Stimulated activated CD8-positive, alpha-beta memory T cell treated with anti-CD3 and anti-CD28 coated beads, Interleukin-2, amount 100 ng/mL, for 1 hour (primary cell): Measurements from ENCODE around the gene RGMA.

ENCODE experiments used
- DNase-seq, 2 donors: peaks; one replicate each; pipeline ENCODE4 v3.0.0-alpha.2; 2020; ENCODE audit warnings: low read depth in 2 of 2

The RGMA gene

DNA sequence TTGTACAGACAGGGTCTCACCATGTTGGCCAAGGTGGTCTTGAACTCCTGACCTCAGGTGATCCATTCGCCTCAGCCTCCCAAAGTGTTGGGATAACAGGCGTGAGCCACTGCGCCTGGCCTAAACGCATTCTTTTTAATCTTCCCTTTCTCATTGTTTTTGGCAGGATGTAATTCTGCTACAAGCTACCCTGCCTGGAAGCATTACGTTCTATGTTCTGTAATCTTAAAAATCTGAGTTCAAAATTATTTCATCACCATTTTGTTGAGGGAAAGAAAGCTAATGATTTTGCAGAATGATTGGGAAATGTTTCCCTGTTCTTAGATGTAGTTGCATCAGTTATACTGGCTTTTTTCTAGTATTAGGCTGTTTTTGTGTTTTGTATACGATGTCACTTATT is 71.5 kb downstream of the RGMA start:
- no peak for DNase-seq

DNA sequence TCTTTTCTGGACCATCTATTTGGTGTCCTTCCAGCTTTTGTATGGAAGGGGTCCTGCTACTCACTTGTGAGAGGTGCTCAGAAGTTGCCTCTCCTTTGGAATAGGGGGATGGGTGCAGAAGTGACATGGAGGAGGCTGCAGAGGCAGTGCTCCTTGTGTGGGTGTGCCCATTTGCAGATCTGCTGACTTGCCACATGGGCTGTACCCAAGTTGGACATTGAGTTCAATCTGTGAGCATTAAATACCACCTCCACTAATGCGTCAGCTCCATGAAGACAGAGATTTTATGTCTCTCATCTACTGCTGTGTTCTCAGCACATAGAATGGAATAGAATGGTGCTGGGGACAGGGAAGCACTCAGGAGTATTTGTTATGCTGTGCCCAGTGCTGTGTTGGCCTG is 76.2 kb downstream of the RGMA start:
- no peak for DNase-seq

DNA sequence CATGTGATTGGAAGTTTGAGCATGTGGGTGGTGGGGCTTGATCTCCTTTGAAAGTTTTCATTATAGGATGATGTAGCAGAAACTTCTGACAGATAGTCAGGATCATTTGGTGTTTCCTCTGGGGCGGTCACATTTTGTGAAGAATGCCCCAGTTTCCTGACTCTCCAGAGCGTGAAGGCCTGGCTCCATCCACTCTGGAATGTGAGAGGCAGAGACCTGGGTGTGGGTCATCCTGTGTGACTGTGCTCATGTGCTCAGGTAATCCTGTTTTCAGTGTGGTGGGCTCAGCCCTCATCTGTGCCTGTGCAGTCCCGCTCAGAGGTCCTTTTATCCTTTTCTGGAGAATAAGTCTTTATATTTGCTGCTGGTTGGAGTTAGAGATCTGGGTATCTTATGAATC is 81.0 kb downstream of the RGMA start:
- DNase-seq: no peak

DNA sequence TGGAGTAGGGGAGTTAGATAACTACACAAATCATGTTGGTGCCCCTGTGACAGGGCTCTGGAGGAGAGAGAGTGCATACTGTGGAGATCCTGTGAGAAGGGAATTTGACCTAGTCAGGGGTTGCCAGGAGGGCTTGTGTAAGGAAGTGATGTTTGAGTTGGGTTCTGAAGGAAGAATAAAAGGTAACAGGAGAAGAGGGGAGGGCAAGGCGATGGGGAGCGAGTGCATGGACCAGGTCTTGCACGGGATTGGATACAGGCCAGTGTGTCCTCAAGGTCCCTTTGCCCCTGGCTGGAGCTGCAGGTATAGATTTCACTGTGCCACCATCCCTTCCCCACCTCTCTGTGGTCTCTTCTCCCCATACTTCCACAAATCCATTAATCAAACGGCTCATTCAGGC is 83.9 kb downstream of the RGMA start:
- DNase-seq: no peak

DNA sequence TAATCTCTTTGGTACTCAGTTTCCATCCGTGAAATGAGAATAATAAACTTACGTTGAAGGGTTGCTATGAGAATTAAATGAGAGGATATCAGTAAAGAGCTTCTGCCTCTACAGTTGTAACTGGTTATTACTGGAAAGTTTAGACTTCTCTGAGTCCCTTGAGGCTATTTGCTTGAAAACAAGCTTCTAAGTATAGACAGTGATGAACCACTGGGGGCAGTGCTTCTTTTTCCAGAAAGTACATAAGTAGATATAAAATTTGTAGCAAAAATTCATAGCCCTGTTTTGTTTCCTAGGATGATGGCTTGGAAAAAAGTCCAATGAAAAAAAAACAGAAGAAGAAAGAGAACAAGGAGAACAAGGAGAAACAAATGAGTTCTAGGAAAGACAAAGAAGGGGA is 87.1 kb downstream of the RGMA start:
- DNase-seq: no peak

DNA sequence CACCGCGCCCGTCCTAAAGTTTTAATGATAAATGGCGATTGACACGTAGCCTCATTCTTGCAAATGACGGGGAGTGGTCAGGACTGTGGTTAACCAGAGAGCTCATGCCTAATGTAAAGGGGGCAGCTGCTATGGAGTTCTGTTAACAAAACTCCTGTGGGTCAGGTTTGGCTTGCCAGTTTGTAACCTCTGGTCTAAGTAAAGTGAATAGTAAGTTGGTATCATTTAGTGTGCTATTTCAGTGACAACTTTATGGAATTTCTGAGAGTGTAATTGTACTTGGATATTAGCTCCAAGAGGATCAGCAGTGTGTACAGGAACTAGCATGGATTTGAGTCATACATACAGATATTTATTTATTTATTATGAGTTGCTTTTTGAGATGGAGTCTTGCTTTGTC is 87.9 kb downstream of the RGMA start:
- no peak for DNase-seq

DNA sequence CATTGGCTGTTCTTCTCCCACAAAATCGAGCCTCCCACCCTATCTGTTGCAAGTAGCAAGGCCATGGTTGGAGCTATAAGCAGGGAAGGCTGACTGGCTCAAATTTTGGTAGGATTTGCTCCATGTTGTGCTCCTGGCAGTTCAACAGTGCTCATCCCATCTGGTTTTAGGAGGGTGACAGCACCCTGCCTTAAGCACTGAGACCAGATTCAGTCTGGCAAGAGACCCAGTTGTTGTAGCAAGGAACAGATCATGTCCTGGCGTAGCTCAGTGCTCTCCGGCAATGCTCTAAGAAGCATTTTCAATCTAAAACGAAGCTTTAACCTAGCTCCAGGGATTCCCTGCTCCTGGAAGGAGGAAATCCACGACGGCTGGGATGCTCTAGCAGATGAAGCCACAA is 91.2 kb downstream of the RGMA start:
- no peak for DNase-seq

DNA sequence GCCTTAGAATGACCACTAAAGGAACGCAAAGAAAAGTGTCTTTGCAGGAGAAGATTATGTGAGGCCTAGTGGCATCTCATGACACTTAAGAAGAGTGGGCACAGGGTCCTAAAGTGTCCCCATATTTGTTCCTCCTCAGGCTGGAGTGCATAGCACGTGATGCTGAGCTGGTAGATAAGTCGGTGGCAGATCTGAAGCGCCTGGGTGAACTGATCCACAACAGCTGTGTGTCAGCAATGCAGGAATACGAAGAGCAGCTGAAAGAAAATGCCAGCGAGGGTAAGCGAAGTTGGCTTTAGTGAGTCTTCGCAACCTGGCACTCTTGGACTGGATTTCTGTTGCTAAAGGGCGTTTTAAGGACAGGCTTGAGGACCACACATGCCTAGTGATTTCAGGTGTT is 96.3 kb downstream of the RGMA start:
- DNase-seq: no peak

DNA sequence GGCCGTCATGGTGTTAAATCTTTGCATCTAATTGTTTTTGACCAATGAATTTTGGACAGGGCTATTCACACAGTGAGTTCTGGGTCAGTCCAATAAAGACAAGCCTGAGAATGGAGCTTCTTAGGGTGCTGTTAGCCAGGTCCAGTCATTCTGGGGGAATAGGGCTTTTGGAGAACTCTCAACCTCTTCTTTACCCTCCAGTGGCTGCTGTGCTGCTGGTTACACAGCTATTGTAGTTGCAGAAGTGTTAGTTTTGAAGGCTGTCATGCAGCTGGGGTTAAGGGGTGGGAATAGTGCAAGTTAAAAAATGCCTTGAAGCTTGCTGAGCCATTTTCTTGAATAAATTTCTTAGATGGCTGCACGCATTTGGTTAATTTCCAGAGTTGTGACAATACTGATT is 99.0 kb downstream of the RGMA start:
- DNase-seq: no peak

DNA sequence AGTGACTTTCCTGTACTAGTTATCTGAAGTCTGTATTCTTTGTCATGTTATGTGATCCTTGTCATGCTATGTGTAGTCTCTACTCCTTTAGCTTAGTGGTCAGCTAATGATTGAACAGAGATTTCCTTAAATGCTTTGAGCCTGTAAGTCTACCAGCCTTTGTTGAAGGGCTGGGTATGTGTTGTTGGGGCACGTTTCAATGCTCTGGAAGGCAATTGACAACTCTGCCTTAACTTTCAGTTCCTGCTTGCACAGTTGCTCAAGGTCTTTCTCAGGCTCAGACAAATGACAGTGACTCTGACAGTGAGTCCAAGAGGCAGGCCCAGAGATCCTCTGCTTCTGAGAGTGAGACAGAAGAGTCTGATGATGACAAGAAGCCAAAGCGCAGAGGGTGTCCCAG is 99.5 kb downstream of the RGMA start:
- DNase-seq: no peak
